ENCODE measurements around the gene SPATS2L.

DNA sequence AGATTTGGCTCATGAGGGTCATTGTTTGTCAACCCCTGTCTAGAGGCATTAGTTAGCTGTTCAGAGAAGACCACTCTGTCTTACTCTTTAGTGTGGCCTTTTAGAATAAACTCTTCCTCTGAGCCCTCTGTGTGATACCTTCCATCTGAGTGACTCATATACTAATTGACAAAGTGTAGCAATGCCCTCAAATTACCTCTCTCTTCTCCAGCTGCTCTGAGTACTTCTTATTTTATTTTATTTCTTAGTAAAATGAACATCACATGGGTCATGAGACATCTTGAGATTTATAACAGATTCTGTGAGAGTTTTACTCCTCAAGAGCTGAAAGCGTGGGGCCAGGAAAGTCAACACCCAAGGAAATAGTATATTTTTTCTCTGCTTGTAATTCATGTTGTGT is 136.0 kb downstream of the SPATS2L start:
- TF ChIP-seq, protein P1, sequence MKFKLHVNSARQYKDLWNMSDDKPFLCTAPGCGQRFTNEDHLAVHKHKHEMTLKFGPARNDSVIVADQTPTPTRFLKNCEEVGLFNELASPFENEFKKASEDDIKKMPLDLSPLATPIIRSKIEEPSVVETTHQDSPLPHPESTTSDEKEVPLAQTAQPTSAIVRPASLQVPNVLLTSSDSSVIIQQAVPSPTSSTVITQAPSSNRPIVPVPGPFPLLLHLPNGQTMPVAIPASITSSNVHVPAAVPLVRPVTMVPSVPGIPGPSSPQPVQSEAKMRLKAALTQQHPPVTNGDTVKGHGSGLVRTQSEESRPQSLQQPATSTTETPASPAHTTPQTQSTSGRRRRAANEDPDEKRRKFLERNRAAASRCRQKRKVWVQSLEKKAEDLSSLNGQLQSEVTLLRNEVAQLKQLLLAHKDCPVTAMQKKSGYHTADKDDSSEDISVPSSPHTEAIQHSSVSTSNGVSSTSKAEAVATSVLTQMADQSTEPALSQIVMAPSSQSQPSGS (CRISPR knock-in tag; IDR thresholded peaks at IDR 0.05; ENCODE audit: borderline replicate concordance, low read depth): no peak
- TF ChIP-seq, protein P2, sequence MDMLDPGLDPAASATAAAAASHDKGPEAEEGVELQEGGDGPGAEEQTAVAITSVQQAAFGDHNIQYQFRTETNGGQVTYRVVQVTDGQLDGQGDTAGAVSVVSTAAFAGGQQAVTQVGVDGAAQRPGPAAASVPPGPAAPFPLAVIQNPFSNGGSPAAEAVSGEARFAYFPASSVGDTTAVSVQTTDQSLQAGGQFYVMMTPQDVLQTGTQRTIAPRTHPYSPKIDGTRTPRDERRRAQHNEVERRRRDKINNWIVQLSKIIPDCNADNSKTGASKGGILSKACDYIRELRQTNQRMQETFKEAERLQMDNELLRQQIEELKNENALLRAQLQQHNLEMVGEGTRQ (CRISPR knock-in tag; IDR thresholded peaks at IDR 0.05): no peak
